A673 (cell line): ENCODE results near the gene CDK5R2.

ENCODE experiments used
- EZH2 ChIP-seq: fragments of 200-600 bp; sonication (generic); IDR thresholded peaks from 2 replicates; pipeline ENCODE4 v1.6.1; 2017; ENCODE audit warnings: borderline replicate concordance, low read depth, mild to moderate bottlenecking, mixed read lengths, antibody characterized with exemption, low read length; ENCODE audit not compliant: poor library complexity, severe bottlenecking
- TF ChIP-seq, protein P1 (sequence below): fragments of 300-800, 200-600 bp; sonication (generic); conservative IDR thresholded peaks from 2 replicates; pipeline ENCODE4 v1.5.1; 2017; ENCODE audit warnings: low read depth, mild to moderate bottlenecking, antibody characterized with exemption, low read length, moderate library complexity, mixed read lengths

DNA sequence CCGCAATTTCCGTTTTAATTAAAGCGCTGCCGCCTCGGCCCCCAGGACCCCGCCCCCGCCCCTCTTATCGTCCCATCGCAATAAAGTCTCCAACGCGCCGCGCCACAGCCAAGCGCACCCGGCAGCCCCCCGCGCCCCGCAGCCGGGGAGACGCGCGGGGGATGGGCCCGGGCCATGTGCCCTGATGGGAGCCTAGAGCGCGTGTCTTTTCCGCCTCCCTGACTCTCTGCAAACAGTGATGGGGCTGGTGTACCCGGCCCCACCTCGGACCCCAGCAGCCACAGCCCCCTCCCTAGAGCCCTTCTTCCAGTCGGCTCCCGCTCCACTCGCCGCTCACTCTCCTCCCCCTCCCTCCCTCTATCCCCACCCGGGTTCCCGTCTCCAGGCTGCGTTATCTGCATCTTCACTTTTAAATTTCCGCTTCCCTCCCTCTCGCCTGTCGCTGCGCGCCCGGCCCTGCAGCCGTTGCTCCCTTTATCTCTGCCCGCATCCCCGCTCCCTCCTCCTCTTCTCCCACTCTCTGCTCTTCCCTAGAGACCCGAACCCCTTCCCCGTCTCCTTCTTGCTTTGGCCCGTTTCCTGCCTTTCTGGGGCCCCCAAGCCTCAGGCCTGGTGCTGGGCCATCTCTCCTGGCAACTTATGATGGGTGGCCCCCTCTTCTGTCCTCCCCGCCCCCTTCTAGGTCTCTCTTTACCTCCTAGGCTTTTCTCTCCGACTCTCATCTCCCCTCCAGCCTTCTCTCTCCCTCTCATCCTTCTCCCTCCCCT, 26.0 kb downstream of the CDK5R2 start:
- TF ChIP-seq, protein P1, sequence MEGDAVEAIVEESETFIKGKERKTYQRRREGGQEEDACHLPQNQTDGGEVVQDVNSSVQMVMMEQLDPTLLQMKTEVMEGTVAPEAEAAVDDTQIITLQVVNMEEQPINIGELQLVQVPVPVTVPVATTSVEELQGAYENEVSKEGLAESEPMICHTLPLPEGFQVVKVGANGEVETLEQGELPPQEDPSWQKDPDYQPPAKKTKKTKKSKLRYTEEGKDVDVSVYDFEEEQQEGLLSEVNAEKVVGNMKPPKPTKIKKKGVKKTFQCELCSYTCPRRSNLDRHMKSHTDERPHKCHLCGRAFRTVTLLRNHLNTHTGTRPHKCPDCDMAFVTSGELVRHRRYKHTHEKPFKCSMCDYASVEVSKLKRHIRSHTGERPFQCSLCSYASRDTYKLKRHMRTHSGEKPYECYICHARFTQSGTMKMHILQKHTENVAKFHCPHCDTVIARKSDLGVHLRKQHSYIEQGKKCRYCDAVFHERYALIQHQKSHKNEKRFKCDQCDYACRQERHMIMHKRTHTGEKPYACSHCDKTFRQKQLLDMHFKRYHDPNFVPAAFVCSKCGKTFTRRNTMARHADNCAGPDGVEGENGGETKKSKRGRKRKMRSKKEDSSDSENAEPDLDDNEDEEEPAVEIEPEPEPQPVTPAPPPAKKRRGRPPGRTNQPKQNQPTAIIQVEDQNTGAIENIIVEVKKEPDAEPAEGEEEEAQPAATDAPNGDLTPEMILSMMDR = no peak
- peak; percentile 33 for TF ChIP-seq EZH2
